ENCODE results near the gene RDX. TPM values are rescaled to one million over a fixed set of nuclear protein-coding genes. Genes with fewer than 3 reads are reported as not detected.
"Not testable (repeated sequence)": the region's sequence is repeated elsewhere in the genome, so short reads cannot be mapped to it uniquely, and the experiment has no call there.

RDX gene
- total RNA-seq, 4 donors from 2014 or later = 75.7 to 114 (median 106) TPM

DNA sequence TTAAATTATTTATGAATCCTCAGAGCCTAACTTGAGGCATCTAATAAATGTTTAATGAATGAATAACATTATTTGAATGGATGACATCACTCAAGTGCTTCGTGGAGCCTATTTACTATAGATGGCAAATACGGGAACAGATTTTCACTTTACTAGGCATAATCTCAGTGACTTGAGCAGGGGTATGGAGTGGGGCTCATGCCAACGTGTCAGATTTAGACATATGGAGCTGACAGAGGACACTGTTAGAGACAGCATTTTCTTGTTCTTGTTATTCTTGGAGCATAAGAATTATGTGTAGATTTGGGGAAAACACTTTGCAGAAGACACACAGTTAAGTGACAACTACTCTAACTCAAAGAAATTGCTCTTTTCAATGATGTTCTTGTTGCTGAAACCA is 78.5 kb downstream of the RDX start:
- H3K27me3 ChIP-seq = no peaks in the 10 kb centered on the region
- WGBS, 2 donors (ENCODE audit: low coverage in 1 of 2) = 61 to 65% methylated on average over 3 of the region's 3 CpGs
- H3K36me3 ChIP-seq = peaks cover 0 to 16% of the 10 kb centered on the region in 2 donors
- ATAC-seq = no peak
- no peaks in the 10 kb centered on the region for H3K9me3 ChIP-seq
- H3K4me3 ChIP-seq = no peak overlapping the region
- no peak overlapping the region for H3K27ac ChIP-seq
- TF ChIP-seq EP300 (IDR thresholded peaks at IDR 0.05) = no peak
- TF ChIP-seq, protein P1, sequence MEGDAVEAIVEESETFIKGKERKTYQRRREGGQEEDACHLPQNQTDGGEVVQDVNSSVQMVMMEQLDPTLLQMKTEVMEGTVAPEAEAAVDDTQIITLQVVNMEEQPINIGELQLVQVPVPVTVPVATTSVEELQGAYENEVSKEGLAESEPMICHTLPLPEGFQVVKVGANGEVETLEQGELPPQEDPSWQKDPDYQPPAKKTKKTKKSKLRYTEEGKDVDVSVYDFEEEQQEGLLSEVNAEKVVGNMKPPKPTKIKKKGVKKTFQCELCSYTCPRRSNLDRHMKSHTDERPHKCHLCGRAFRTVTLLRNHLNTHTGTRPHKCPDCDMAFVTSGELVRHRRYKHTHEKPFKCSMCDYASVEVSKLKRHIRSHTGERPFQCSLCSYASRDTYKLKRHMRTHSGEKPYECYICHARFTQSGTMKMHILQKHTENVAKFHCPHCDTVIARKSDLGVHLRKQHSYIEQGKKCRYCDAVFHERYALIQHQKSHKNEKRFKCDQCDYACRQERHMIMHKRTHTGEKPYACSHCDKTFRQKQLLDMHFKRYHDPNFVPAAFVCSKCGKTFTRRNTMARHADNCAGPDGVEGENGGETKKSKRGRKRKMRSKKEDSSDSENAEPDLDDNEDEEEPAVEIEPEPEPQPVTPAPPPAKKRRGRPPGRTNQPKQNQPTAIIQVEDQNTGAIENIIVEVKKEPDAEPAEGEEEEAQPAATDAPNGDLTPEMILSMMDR (IDR thresholded peaks at IDR 0.05) = no peak
- TF ChIP-seq POLR2A (IDR thresholded peaks at IDR 0.05) = no peak
- no peak for TF ChIP-seq POLR2AphosphoS5 (IDR thresholded peaks at IDR 0.05)
- H3K4me1 ChIP-seq = no peaks in the 10 kb centered on the region

GRCh38 chr11:110217223-110217877 is 79.1 kb downstream of the RDX start:
- H3K27me3 ChIP-seq = no peaks in the 10 kb centered on the region
- WGBS, 2 donors (ENCODE audit: low coverage in 1 of 2) = 52 to 84% methylated on average over 5 to 10 of the region's 12 CpGs
- H3K4me1 ChIP-seq = no peaks in the 10 kb centered on the region
- no peak overlapping the region for H3K4me3 ChIP-seq
- ATAC-seq = no peak
- no peak for TF ChIP-seq POLR2A (IDR thresholded peaks at IDR 0.05)
- no peaks in the 10 kb centered on the region for H3K9me3 ChIP-seq
- peaks cover 0 to 12% of the 10 kb centered on the region in 2 donors for H3K36me3 ChIP-seq
- no peak overlapping the region for H3K27ac ChIP-seq

GRCh38 chr11:110209313-110209694 is 87.1 kb downstream of the RDX start:
- H3K27me3 ChIP-seq, H3K36me3 ChIP-seq, H3K4me1 ChIP-seq, ATAC-seq, H3K9me3 ChIP-seq, H3K27ac ChIP-seq: not testable (repeated sequence)
- peak overlapping the region; percentile 29 to 30 for H3K4me3 ChIP-seq
- WGBS, 2 donors (ENCODE audit: low coverage in 1 of 2) = no CpG with 5 or more reads among the region's 14 CpGs

DNA sequence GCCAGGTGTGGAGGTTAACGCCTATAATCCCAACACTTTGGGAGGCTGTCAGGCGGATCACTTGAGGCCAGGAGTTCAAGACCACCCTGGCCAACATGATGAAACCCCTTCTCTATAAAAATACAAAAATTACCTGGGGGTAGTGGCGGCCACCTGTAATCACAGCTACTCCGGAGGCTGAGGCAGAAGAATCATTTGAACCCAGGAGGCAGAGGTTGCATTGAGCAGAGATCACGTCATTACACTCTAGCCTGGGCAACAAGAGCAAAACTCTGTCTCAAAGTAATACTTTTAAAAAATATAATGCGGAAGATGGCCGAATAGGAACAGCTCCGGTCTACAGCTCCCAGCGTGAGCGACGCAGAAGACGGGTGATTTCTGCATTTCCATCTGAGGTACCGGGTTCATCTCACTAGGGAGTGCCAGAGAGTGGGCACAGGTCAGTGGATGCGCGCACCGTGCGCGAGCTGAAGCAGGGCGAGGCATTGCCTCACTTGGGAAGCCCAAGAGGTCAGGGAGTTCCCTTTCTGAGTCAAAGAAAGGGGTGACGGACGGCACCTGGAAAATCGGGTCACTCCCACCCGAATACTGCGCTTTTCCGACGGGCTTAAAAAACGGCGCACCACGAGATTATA is 87.6 kb downstream of the RDX start:
- not testable (repeated sequence) for H3K27me3 ChIP-seq, H3K27ac ChIP-seq, H3K9me3 ChIP-seq, H3K36me3 ChIP-seq, ATAC-seq, H3K4me1 ChIP-seq
- peak overlapping the region; percentile 29 to 30 for H3K4me3 ChIP-seq
- WGBS, 2 donors (ENCODE audit: low coverage in 1 of 2) = 80 to 85% methylated on average over 6 to 8 of the region's 29 CpGs

DNA sequence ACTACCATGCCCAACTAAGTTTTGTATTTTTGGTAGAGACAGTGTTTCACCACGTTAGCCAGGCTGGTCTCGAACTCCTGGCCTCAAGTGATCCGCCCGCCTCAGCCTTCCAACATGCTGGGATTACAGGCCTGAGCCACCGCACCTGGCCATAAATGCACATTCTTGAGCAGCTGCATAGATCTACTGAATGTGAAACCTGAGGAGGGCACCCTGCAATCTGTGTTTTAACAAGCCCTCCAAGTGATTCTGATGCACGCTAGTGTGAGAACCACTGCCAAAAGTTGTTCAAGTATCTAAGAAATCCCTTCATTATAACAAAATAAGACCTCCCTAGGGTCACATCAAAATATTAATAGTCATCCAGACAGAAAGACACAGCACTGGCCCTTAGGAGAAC is 89.3 kb downstream of the RDX start:
- no peaks in the 10 kb centered on the region for H3K36me3 ChIP-seq
- no peak for TF ChIP-seq POLR2AphosphoS5 (IDR thresholded peaks at IDR 0.05)
- TF ChIP-seq EP300 (IDR thresholded peaks at IDR 0.05) = no peak
- TF ChIP-seq, protein P1 (IDR thresholded peaks at IDR 0.05) = no peak
- no peak for TF ChIP-seq POLR2A (IDR thresholded peaks at IDR 0.05)
- no peak for ATAC-seq

GRCh38 chr11:110200836-110201235 is 95.6 kb downstream of the RDX start:
- Histone ChIP-seq H3K4me3 (no peak overlapping the region), H3K27me3 (no peaks in the 10 kb centered on the region), H3K4me1 (no peaks in the 10 kb centered on the region), H3K9me3 (no peaks in the 10 kb centered on the region), H3K27ac (no peak overlapping the region), H3K36me3 (no peaks in the 10 kb centered on the region)
- ATAC-seq = no peak
- 82 to 84% methylated on average over 6 to 10 of the region's 10 CpGs for WGBS, 2 donors (ENCODE audit: low coverage in 1 of 2)
- no peak for TF ChIP-seq POLR2AphosphoS5 (IDR thresholded peaks at IDR 0.05)
- TF ChIP-seq, protein P1 (IDR thresholded peaks at IDR 0.05) = no peak
- TF ChIP-seq POLR2A (IDR thresholded peaks at IDR 0.05) = no peak
- no peak for TF ChIP-seq EP300 (IDR thresholded peaks at IDR 0.05)

More for the DNA sequence above, 89.3 kb downstream of the RDX start:
- no peaks in the 10 kb centered on the region for H3K27me3 ChIP-seq
- H3K4me1 ChIP-seq = no peaks in the 10 kb centered on the region
- no peaks in the 10 kb centered on the region for H3K9me3 ChIP-seq
- H3K4me3 ChIP-seq = no peak overlapping the region
- WGBS, 2 donors (ENCODE audit: low coverage in 1 of 2) = 63 to 70% methylated on average over 1 to 2 of the region's 6 CpGs
- H3K27ac ChIP-seq = no peak overlapping the region
